ENCODE measurements around the gene GALNT14. TPM values are rescaled to one million over a fixed set of nuclear protein-coding genes. Genes with fewer than 3 reads are reported as not detected.

Gene GALNT14
- total and polyA plus RNA-seq, 9 of the 15 experiments (the other 6 are each of a cell fraction or from before 2014, with no cell fraction given) = 0.11 TPM; not detected in 8

GRCh38 chr2:31058096-31059035 lies 79.9 kb downstream of the GALNT14 start (continued):
- TF ChIP-seq THAP12 (CRISPR knock-in tag; IDR thresholded peaks at IDR 0.05) = no peak
- TF ChIP-seq NCOA6 (IDR thresholded peaks at IDR 0.05) = no peak
- TF ChIP-seq MAZ (CRISPR knock-in tag; conservative IDR thresholded peaks at IDR 0.05 in 1 of 2, IDR thresholded peaks at IDR 0.05 in 1 of 2) = no peak
- TF ChIP-seq E2F4 (CRISPR knock-in tag; IDR thresholded peaks at IDR 0.05; ENCODE audit: low read depth) = no peak
- no peak for TF ChIP-seq GABPB2 (CRISPR knock-in tag; conservative IDR thresholded peaks at IDR 0.05)
- no peak for TF ChIP-seq RBBP5 (IDR thresholded peaks at IDR 0.05; ENCODE audit: borderline replicate concordance, insufficient read depth, low read length, poor library complexity, severe bottlenecking)
